Mucosa of rectum (tissue), 2 donors: Measurements from ENCODE around the gene OR51S1.

Experiments
- H3K27ac ChIP-seq, 2 donors: one replicate each; pipeline ENCODE4 v1.7.0; 2013; ENCODE audit warnings: inconsistent platforms in 2 of 2, low read depth in 2 of 2, low read length in 2 of 2
- H3K27me3 ChIP-seq, 2 donors: one replicate each; pipeline ENCODE4 v1.7.0; 2013; ENCODE audit warnings: low read length in 2 of 2; ENCODE audit not compliant: control insufficient read depth in 2 of 2, insufficient read depth in 2 of 2
- H3K36me3 ChIP-seq, 2 donors: one replicate each; pipeline ENCODE4 v1.7.0; 2013; ENCODE audit warnings: low read length in 2 of 2; ENCODE audit not compliant: control insufficient read depth in 2 of 2, insufficient read depth in 2 of 2
- H3K4me1 ChIP-seq, 2 donors: one replicate each; pipeline ENCODE4 v1.7.0; 2013; ENCODE audit warnings: low read length in 2 of 2, mild to moderate bottlenecking in 1 of 2; ENCODE audit not compliant: control insufficient read depth in 2 of 2, insufficient read depth in 2 of 2
- H3K4me3 ChIP-seq, 2 donors: one replicate each; pipeline ENCODE4 v1.7.0; 2013; ENCODE audit warnings: low read length in 2 of 2
- H3K9ac ChIP-seq, 2 donors: one replicate each; pipeline ENCODE4 v1.7.0; 2013; ENCODE audit warnings: low read length in 2 of 2, low read depth in 1 of 2, mild to moderate bottlenecking in 1 of 2
- H3K9me3 ChIP-seq, 2 donors: one replicate each; pipeline ENCODE4 v1.7.0; 2013; ENCODE audit warnings: low read length in 2 of 2; ENCODE audit not compliant: control insufficient read depth in 2 of 2
- donor health status: healthy.
- donor health status: Normal muscosa, but diverticular disease.

The OR51S1 gene, protein sequence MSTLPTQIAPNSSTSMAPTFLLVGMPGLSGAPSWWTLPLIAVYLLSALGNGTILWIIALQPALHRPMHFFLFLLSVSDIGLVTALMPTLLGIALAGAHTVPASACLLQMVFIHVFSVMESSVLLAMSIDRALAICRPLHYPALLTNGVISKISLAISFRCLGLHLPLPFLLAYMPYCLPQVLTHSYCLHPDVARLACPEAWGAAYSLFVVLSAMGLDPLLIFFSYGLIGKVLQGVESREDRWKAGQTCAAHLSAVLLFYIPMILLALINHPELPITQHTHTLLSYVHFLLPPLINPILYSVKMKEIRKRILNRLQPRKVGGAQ

GRCh38 chr11:4848908-4849532 is at the start of gene OR51S1:
OR51S1 (minus strand) TSS chr11:4849208; CDS start chr11:4849208, 0 bp downstream.
- no peak within 1 kb of the TSS for H3K27ac ChIP-seq
- H3K9me3 ChIP-seq, result no peaks in the 10 kb centered on the region
- H3K36me3 ChIP-seq, result no peaks in the 10 kb centered on the region
- H3K4me3 ChIP-seq, result no peak within 1 kb of the TSS
- no peaks in the 10 kb centered on the region for H3K27me3 ChIP-seq
- H3K9ac ChIP-seq, result no peak within 1 kb of the TSS
- H3K4me1 ChIP-seq, result no peaks in the 10 kb centered on the region

- no peaks in the 10 kb centered on the region for H3K4me1 ChIP-seq
- H3K27ac ChIP-seq, result no peak overlapping the region
- H3K4me3 ChIP-seq, result no peak overlapping the region
- no peak overlapping the region for H3K9ac ChIP-seq
- no peaks in the 10 kb centered on the region for H3K9me3 ChIP-seq
- H3K36me3 ChIP-seq, result no peaks in the 10 kb centered on the region
- no peaks in the 10 kb centered on the region for H3K27me3 ChIP-seq
Measured at GRCh38 chr11:4891996-4892640, 43.1 kb upstream of the OR51S1 start.

- H3K36me3 ChIP-seq, result no peaks in the 10 kb centered on the region
- H3K9me3 ChIP-seq, result no peaks in the 10 kb centered on the region
- no peak overlapping the region for H3K4me3 ChIP-seq
- H3K9ac ChIP-seq, result no peak overlapping the region
- H3K27me3 ChIP-seq, result no peaks in the 10 kb centered on the region
- H3K27ac ChIP-seq, result no peak overlapping the region
- H3K4me1 ChIP-seq, result no peaks in the 10 kb centered on the region
Measured at GRCh38 chr11:4890279-4890678, 41.3 kb upstream of the OR51S1 start.

DNA sequence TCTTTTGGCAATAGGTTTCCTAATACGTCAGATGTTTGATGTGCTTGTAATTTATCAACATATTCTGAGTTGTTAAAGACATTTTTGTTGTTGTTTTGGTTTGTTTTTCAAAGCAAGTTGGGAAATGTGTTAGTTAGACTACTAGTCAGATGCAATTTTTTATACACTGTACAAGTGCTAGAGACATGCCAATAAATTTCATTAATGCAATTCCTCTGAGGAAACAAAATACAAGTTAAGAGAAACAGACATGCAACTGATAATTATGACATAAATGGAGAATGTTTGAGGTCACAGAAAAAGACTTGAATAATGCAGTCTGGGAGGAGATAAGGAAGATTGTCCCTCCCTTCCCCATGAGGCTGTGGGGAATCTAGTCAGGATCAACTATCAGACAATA is 38.6 kb upstream of the OR51S1 start:
- no peak overlapping the region for H3K27ac ChIP-seq
- no peaks in the 10 kb centered on the region for H3K27me3 ChIP-seq
- no peaks in the 10 kb centered on the region for H3K9me3 ChIP-seq
- H3K4me1 ChIP-seq, result no peaks in the 10 kb centered on the region
- no peak overlapping the region for H3K4me3 ChIP-seq
- H3K36me3 ChIP-seq, result no peaks in the 10 kb centered on the region
- H3K9ac ChIP-seq, result no peak overlapping the region

GRCh38 chr11:4886186-4886585 is 37.2 kb upstream of the OR51S1 start:
- H3K36me3 ChIP-seq, result no peaks in the 10 kb centered on the region
- no peaks in the 10 kb centered on the region for H3K9me3 ChIP-seq
- H3K27ac ChIP-seq, result no peak overlapping the region
- no peak overlapping the region for H3K9ac ChIP-seq
- no peaks in the 10 kb centered on the region for H3K4me1 ChIP-seq
- no peaks in the 10 kb centered on the region for H3K27me3 ChIP-seq
- H3K4me3 ChIP-seq, result no peak overlapping the region

GRCh38 chr11:4884361-4884760 is 35.4 kb upstream of the OR51S1 start:
- H3K36me3 ChIP-seq, result no peaks in the 10 kb centered on the region
- no peaks in the 10 kb centered on the region for H3K27me3 ChIP-seq
- H3K9ac ChIP-seq, result no peak overlapping the region
- no peaks in the 10 kb centered on the region for H3K4me1 ChIP-seq
- no peak overlapping the region for H3K27ac ChIP-seq
- no peaks in the 10 kb centered on the region for H3K9me3 ChIP-seq
- H3K4me3 ChIP-seq, result no peak overlapping the region

DNA sequence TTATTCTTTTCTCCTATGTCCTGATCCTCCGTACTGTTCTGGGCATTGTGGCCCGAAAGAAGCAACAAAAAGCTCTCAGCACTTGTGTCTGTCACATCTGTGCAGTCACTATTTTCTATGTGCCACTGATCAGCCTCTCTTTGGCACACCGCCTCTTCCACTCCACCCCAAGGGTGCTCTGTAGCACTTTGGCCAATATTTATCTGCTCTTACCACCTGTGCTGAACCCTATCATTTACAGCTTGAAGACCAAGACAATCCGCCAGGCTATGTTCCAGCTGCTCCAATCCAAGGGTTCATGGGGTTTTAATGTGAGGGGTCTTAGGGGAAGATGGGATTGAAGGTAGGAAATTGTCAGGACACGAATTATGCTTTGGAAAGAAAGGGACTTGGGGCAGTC is 33.5 kb upstream of the OR51S1 start:
- H3K9ac ChIP-seq, result no peak overlapping the region
- H3K27me3 ChIP-seq, result no peaks in the 10 kb centered on the region
- no peaks in the 10 kb centered on the region for H3K36me3 ChIP-seq
- H3K4me1 ChIP-seq, result no peaks in the 10 kb centered on the region
- H3K27ac ChIP-seq, result no peak overlapping the region
- H3K9me3 ChIP-seq, result no peaks in the 10 kb centered on the region
- no peak overlapping the region for H3K4me3 ChIP-seq

- H3K9ac ChIP-seq, result no peak within 1 kb of the TSS
- H3K36me3 ChIP-seq, result no peaks in the 10 kb centered on the region
- no peak within 1 kb of the TSS for H3K27ac ChIP-seq
- H3K4me3 ChIP-seq, result no peak within 1 kb of the TSS
- no peaks in the 10 kb centered on the region for H3K4me1 ChIP-seq
- no peaks in the 10 kb centered on the region for H3K9me3 ChIP-seq
- no peaks in the 10 kb centered on the region for H3K27me3 ChIP-seq
Measured at GRCh38 chr11:4881860-4882500, 33.0 kb upstream of the OR51S1 start, which contains the start of gene OR51T1. OR51T1 (plus strand) TSS chr11:4881900; CDS start chr11:4881900, 0 bp downstream.

DNA sequence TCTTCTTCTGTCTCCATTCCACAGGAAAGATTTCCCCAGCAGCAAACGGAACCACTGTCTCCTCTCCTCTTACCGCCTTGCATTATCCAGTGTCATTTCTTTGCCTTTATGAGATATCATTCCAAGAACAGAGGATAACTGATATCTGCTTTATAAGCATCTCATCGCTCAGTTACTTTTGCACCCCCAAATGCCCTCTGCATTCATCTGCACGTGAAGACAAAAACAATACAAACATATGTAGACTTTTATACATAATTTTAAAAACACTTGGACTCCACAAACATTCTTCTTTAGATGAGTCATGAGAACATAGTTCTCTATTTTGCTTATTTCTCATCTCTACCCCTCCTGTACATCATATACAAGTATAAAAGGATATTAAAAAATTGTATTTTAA is 32.2 kb upstream of the OR51S1 start:
- H3K9ac ChIP-seq, result no peak overlapping the region
- H3K9me3 ChIP-seq, result no peaks in the 10 kb centered on the region
- H3K27me3 ChIP-seq, result no peaks in the 10 kb centered on the region
- no peaks in the 10 kb centered on the region for H3K36me3 ChIP-seq
- no peaks in the 10 kb centered on the region for H3K4me1 ChIP-seq
- H3K27ac ChIP-seq, result no peak overlapping the region
- H3K4me3 ChIP-seq, result no peak overlapping the region

DNA sequence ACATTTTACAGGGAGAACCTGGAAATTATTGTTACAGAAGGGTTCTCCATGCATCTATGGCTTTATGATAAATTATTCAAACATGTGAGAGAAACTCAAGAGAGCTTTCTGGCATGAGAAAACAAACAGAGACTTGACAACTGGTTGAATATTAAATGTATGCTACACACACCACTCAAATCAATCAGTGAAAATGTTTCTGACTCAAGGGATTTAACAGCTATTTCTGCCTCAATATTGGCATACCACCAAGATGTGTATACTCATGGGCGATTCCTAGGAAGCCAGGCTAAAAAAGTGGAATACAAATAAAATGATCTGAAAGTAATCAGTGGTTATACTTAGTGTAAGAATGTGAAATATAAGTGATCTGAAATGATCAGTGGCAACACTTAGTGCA is 16.8 kb upstream of the OR51S1 start:
- no peaks in the 10 kb centered on the region for H3K9me3 ChIP-seq
- H3K27me3 ChIP-seq, result no peaks in the 10 kb centered on the region
- H3K9ac ChIP-seq, result no peak overlapping the region
- no peak overlapping the region for H3K27ac ChIP-seq
- no peaks in the 10 kb centered on the region for H3K4me1 ChIP-seq
- H3K36me3 ChIP-seq, result no peaks in the 10 kb centered on the region
- H3K4me3 ChIP-seq, result no peak overlapping the region
